DMS53 (cell line): ENCODE data around the gene GABPB1.
A peak's percentile ranks its signal among the peaks of the same experiment; 100 is the strongest.
"Not testable (repeated sequence)": the region's sequence is repeated elsewhere in the genome, so short reads cannot be mapped to it uniquely, and the experiment has no call there.

Source experiments
- DNase-seq: peaks from one replicate; lab custom pipeline; 2025; lab: John Stamatoyannopoulos, UW

Gene GABPB1

GRCh38 chr15:50354838-50355618, at the start of gene GABPB1:
Gene GABPB1, minus strand, starts transcription at chr15:50355198. Its CDS starts 45,400 bp downstream, at chr15:50309798.
- DNase-seq: peak; percentile 95

- not testable (repeated sequence) for DNase-seq
These were observed 36.6 kb upstream of the GABPB1 start for GRCh38 chr15:50391561-50391960.

GRCh38 chr15:50390554-50391264, 35.7 kb upstream of the GABPB1 start:
- DNase-seq: peak; percentile 81

GRCh38 chr15:50382408-50382807, 27.4 kb upstream of the GABPB1 start:
- not testable (repeated sequence) for DNase-seq

GRCh38 chr15:50381438-50381837, 26.4 kb upstream of the GABPB1 start:
- DNase-seq: no peak

GRCh38 chr15:50380089-50380488, 25.1 kb upstream of the GABPB1 start:
- no peak for DNase-seq

GRCh38 chr15:50379413-50379812, 24.4 kb upstream of the GABPB1 start:
- DNase-seq: not testable (repeated sequence)

- no peak for DNase-seq
These were observed 23.8 kb upstream of the GABPB1 start for GRCh38 chr15:50378776-50379175.

- no peak for DNase-seq
These were observed 23.1 kb upstream of the GABPB1 start for GRCh38 chr15:50377867-50378751.

- DNase-seq: not testable (repeated sequence)
These were observed 14.6 kb upstream of the GABPB1 start for GRCh38 chr15:50369564-50369963.

GRCh38 chr15:50365971-50366370, 11.0 kb upstream of the GABPB1 start:
- DNase-seq: no peak

- DNase-seq: no peak
These were observed 10.6 kb upstream of the GABPB1 start for GRCh38 chr15:50365570-50365969.

GRCh38 chr15:50363612-50364011, 8.6 kb upstream of the GABPB1 start:
- no peak for DNase-seq

GRCh38 chr15:50361756-50362155, 6.8 kb upstream of the GABPB1 start:
- DNase-seq: no peak

- peak; percentile 58 for DNase-seq
These were observed 3.8 kb upstream of the GABPB1 start for GRCh38 chr15:50358845-50359244.

GRCh38 chr15:50355980-50356379, 982 bp upstream of the GABPB1 start:
- peak; percentile 21 for DNase-seq

GRCh38 chr15:50355619-50355905, 564 bp upstream of the GABPB1 start:
- no peak for DNase-seq

- DNase-seq: peak; percentile 78
These were observed 792 bp downstream of the GABPB1 start for GRCh38 chr15:50353975-50354837.

GRCh38 chr15:50353251-50353974, 1.6 kb downstream of the GABPB1 start:
- peak; percentile 14 for DNase-seq

GRCh38 chr15:50350621-50351020, 4.4 kb downstream of the GABPB1 start:
- DNase-seq: no peak

- no peak for DNase-seq
These were observed 9.7 kb downstream of the GABPB1 start for GRCh38 chr15:50345298-50345697.
